Inferior parietal cortex (tissue), 1 donor: ENCODE data around the gene KLKB1.

Experiments used
- DNase-seq: peaks from one replicate; pipeline ENCODE4 v3.0.0-alpha.2; 2016; ENCODE audit errors: extremely low spot score

Gene KLKB1

DNA sequence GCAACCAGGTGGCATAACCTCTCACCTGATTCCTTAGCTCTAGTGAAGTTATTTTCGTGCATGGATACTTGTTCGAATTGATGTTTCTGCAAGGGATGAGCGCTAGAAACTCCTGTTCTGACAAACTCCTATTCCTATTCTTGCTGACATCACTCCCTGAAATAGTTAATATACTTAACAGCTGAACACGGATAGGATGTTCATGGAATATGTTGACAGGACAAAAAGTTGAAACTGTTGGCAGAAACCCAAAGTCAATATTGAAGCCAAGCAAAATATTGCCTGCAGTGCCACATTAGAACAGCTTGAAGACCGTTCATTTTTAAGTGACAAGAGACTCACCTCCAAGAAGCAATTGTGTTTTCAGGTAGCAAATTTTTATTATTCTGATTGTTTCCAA, at the start of gene KLKB1:
Gene KLKB1, plus strand, starts transcription at position 287 of the 400 bp plus-strand sequence. CDS start 689 bp downstream, outside the sequence.
- no peak for DNase-seq

- DNase-seq = no peak
Observed at GRCh38 chr4:186188107-186188506, 39.2 kb upstream of the KLKB1 start.

DNA sequence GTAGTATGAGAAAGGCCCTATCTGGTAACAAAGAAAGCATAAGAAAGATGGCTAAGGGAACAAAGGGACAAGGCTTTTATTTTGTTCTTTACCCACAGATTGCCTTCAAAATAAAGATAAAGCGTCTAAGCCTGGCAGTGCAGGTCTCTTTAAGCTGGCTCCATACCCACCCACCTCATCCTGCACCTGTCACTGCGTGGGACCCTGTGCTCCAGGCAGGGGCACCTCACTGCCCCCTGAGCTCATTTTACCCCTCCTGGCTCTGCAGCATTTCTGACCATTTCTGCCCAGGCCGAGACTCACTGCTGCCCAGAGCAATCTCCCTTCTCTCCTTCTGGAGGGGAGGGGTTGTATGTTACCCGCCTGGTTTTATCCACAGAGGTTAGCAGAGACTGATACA, 37.7 kb upstream of the KLKB1 start:
- DNase-seq = no peak

GRCh38 chr4:186190581-186191199, 36.6 kb upstream of the KLKB1 start:
- peak; percentile 45 for DNase-seq

DNA sequence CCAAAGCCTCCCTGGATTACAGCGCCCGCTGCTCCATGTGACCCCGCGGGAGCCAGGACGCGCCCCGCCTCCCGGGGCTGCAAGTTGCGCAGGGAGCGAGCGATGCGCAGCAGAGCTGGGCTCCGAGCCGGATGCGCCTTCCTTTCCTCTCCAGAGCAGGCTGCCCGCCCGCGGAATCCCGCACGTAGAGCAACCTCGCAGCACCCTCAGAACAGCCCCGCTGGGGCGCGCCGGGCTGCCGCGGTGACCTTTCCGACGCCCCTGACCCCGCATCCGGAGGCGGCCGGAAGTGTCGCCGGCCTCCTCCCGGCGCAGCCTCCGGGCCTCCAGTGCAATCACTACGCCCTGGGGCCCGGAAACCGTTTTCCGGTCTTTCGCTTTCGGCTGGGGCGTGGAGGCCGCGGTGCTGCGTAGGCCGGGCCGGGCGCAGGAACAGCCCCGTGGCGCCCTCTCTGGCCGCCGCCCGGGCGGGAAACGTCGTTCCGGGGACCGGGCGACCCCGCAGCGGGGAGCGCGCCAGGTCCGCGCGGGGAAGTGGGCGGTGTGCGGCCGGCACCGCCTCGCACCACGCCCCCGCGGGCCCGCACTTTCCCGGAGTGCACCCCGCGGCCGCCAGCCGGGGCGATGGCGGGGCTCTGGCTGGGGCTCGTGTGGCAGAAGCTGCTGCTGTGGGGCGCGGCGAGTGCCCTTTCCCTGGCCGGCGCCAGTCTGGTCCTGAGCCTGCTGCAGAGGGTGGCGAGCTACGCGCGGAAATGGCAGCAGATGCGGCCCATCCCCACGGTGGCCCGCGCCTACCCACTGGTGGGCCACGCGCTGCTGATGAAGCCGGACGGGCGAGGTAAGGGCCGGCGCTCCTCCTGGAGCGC, 35.9 kb upstream of the KLKB1 start, which contains the start of gene CYP4V2:
Gene CYP4V2, plus strand, starts transcription at position 368 of the 866 bp plus-strand sequence. Its CDS starts 257 bp downstream, at position 625.
- DNase-seq = peak; percentile 78

GRCh38 chr4:186192066-186192612, 35.2 kb upstream of the KLKB1 start:
- DNase-seq = peak; percentile 62

- DNase-seq = no peak
Observed at GRCh38 chr4:186193851-186194250, 33.5 kb upstream of the KLKB1 start.

DNA sequence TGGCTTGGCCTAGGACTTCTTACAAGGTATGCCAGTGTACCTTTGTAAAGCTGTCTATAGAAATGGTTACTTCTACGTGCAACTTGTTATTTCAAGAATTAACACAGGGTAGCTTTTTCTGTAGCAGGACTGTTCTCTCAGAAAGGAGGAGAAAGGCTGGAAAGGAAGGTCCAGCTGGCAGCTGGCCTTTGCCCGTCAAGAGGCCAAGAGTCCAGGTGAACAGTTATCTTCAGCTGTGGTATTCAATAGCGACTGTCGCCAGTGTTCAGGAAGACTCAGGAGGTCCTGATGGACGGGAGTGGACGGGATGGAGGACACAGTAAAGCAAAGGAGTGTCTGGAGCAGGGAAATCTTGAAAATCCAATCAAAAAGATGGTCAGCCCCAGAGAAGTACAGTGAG, 31.2 kb upstream of the KLKB1 start:
- no peak for DNase-seq

DNA sequence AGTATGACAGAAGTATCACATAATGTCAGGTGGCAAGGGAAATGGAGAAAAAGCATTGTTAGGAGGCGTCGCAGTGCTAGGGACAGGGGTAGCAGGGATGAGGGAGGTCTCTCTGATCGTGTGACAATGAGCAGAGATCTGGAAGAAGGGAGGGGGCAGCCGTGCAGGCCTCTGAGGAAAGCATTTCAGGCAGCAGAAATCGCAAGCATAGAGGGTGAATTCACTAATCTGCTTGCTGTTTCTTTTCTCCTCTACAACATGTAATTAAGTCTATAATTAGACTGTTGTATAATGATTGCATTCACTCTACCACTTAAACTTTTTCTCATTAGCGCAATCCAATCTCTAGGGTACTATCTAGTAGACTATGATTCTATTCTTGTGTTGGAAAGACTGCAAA, 26.8 kb upstream of the KLKB1 start:
- no peak for DNase-seq

GRCh38 chr4:186201010-186201409, 26.3 kb upstream of the KLKB1 start:
- no peak for DNase-seq

GRCh38 chr4:186201535-186202230, 25.6 kb upstream of the KLKB1 start:
- DNase-seq = no peak

GRCh38 chr4:186202490-186203140, 24.7 kb upstream of the KLKB1 start:
- no peak for DNase-seq

- DNase-seq = no peak
Observed at GRCh38 chr4:186203406-186203805, 23.9 kb upstream of the KLKB1 start.

GRCh38 chr4:186204103-186204559, 23.2 kb upstream of the KLKB1 start:
- DNase-seq = no peak

DNA sequence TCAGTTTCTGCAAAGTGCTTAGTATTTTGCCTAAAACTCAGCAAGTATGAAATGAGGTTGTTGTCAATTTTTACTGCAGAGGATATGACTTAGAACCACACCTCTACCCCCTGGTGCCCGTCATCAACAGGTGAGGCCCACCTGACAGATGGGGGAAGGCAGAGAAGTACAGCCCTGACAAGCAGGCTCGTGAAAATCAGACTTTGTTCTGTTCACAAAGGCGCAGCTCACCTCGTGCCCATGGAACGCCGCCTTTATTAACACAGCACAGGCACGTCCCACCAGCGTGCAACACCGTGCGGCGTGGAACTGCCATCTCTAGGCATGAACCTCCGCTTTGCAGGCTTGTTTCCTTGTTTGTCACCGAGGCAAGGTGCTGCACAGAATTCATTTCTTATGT, 22.6 kb upstream of the KLKB1 start:
- no peak for DNase-seq

- no peak for DNase-seq
Observed at GRCh38 chr4:186205156-186205555, 22.2 kb upstream of the KLKB1 start.

- no peak for DNase-seq
Observed at GRCh38 chr4:186216465-186217024, 10.8 kb upstream of the KLKB1 start.

DNA sequence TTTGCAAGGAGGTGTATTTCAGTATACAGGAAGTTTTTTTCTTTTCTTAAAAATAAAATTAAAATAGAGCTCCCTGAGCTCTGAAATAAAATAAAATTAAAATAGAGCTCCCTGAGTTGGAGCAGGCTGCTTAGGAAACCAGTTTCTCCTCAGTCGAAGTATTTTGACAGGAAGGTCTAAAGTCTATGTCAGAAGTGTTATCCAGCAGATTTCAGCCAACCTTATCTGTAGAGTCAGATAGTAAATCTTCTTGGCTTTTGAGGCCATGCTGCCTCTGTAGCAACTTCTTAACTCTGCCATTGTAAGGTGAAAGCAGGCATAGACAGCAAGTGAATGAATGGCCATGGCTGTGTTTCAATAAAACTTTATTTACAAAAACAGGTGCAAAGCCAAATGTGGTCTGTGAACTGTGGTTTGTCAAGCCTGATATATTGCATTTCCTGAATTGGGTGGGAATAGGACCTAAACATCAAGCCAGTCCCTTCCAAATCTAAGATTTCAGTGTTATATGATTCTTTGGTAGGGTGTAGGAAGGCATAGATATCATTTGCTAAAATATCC, 9.5 kb upstream of the KLKB1 start:
- no peak for DNase-seq

DNA sequence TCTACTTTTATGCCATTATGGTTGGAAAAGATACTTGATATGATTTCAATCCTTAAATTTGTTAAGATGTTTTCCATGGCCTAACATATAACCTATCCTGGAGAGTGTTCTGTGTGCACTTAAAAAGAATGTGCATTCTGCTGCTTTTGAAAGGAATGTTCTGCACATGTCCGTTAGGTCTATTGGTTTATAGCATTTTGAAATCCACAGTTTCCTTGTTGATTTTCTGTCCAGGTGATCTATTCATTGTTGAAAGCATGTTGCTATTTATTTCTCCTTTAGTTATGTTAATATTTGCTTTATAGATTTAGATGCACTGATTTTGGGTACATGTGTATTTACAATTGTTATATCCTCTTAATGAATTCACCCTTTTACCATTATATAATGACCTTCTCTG, 5.7 kb upstream of the KLKB1 start:
- DNase-seq = no peak

DNA sequence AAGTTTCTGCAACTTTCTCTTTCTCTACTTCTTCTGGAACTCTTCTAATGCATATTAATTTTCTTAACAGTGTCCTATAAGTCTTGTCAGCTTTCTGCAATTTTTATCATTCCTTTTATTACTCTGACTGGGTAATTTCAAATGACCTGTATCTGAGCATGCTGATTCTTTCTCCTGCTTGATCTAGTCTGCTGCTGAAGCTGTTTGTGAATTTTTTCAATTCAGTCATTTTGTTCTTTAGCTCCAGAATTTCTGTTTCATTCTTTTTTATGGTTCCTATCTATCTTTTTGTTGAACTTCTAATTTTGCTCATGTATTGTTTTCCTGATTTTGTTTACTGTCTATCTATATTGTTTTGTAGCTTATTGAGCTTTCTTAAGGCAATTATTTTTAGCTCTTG, 1.5 kb upstream of the KLKB1 start:
- DNase-seq = no peak
